HUDEP-2 (cell line): ENCODE results near the gene KRTAP15-1.

Experiments used
- DNase-seq, 76 experiments: peaks; one replicate each; lab custom pipeline; 2025; ENCODE audit not compliant: unreplicated experiment in 76 of 76; lab: John Stamatoyannopoulos, UW

KRTAP15-1 gene

DNA sequence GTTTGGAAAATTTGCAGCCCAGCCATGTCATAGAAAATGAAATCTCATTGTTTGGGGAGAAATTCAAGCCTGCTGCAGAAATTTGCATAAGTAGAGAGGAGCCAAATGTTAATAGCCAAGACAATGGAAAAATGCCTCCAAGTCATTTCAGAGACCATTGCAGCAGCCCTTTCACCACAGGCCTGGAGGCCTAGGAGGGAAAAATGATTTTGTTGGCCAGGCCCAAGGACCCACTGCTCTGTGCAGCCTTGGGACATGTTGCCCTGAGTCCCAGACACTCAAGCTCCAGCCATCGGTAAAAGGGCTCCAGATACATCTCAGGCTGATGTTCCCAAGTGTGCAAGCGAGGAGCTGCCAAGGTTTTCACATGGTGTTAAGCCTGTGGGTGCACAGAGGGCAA, 46.1 kb downstream of the KRTAP15-1 start:
- no peak for DNase-seq

GRCh38 chr21:30487336-30487735, 47.3 kb downstream of the KRTAP15-1 start, which contains the start of gene KRTAP19-2:
TSS of gene KRTAP19-2 (minus strand) at chr21:30487436. CDS start at chr21:30487348, 88 bp downstream.
- no peak for DNase-seq
